B cell (primary cell): ENCODE data around the gene BYSL. TPM values are rescaled to one million over a fixed set of nuclear protein-coding genes. Genes with fewer than 3 reads are reported as not detected.

Source experiments
- ATAC-seq: fragments of 200-7000 bp; cut with Tn5 transposase; one replicate; pipeline ENCODE4 v1.10.0; 2021; ENCODE audit warnings: low read depth, mild to moderate bottlenecking, moderate number of reproducible peaks, moderate library complexity
- CTCF ChIA-PET: fragments of 350-600 bp; sonication (Branson Sonifier 250); formaldehyde crosslinking; loops from one replicate; lab custom pipeline; 2021; ENCODE audit warnings: antibody characterized with exemption, inconsistent platforms; lab: Charles Lee
- POLR2A ChIA-PET: fragments of 350-600 bp; sonication (Branson Sonifier 250); formaldehyde crosslinking; loops from one replicate; lab custom pipeline; 2021; ENCODE audit warnings: antibody characterized with exemption; lab: Charles Lee
- DNase-seq: peaks from one replicate; pipeline ENCODE4 v3.0.0; 2013
- H2AFZ ChIP-seq: 2 replicates; pipeline ENCODE4 v1.6.1; 2012; ENCODE audit warnings: mild to moderate bottlenecking, low read depth, low read length; ENCODE audit not compliant: insufficient read depth, poor library complexity, severe bottlenecking
- H3K27ac ChIP-seq, 2 donors: 1 replicate in 1 of 2; 2 replicates in 1 of 2; pipeline ENCODE4 v1.5.1; 2012 to 2013; ENCODE audit warnings: low read length in 2 of 2, mild to moderate bottlenecking in 2 of 2, moderate library complexity in 1 of 2
- H3K27me3 ChIP-seq, 4 experiments: fragments of 200-600 bp in 1 of 4; sonication (generic) in 1 of 4; replicated peaks in 1 of 4; 1 replicate in 2 of 4; 2 replicates in 2 of 4; pipeline versions ENCODE4 v1.6.1 to v1.7.0; 2013 to 2016; ENCODE audit warnings: low read length in 3 of 4, mild to moderate bottlenecking in 2 of 4, mixed read lengths in 1 of 4, moderate library complexity in 1 of 4; ENCODE audit not compliant: insufficient read depth in 4 of 4, control insufficient read depth in 3 of 4; ENCODE audit errors: control extremely low read depth in 1 of 4
- H3K36me3 ChIP-seq, 2 experiments: replicated peaks in 1 of 2; 1 replicate in 1 of 2; 2 replicates in 1 of 2; pipeline versions ENCODE4 v1.6.1 to v1.7.1; 2013; ENCODE audit warnings: low read length in 1 of 2; ENCODE audit not compliant: insufficient read depth in 2 of 2, control insufficient read depth in 1 of 2; ENCODE audit errors: control extremely low read depth in 1 of 2, extremely low read depth in 1 of 2
- H3K4me1 ChIP-seq, 2 donors: fragments of 200-600 bp in 1 of 2; sonication (generic) in 1 of 2; 1 replicate in 1 of 2; 2 replicates in 1 of 2; pipeline versions ENCODE4 v1.5.1 to v1.6.1; 2013 to 2017; ENCODE audit warnings: low read length in 2 of 2; ENCODE audit not compliant: control insufficient read depth in 2 of 2, insufficient read depth in 2 of 2
- H3K4me2 ChIP-seq: replicated peaks from 2 replicates; pipeline ENCODE3; 2012; ENCODE audit warnings: mild to moderate bottlenecking, low read depth, low read length; ENCODE audit not compliant: poor library complexity, severe bottlenecking
- H3K4me3 ChIP-seq, 5 experiments: fragments of 200-600 bp in 1 of 5; sonication (generic) in 1 of 5; 1 replicate in 3 of 5; 2 replicates in 2 of 5; pipeline versions ENCODE4 v1.5.1 to v1.7.0; 2011 to 2016; ENCODE audit warnings: low read length in 4 of 5, mild to moderate bottlenecking in 4 of 5, low read depth in 2 of 5, control low read depth in 1 of 5, moderate library complexity in 1 of 5; ENCODE audit not compliant: insufficient read depth in 1 of 5; ENCODE audit errors: control extremely low read depth in 1 of 5, extremely low read depth in 1 of 5
- H3K79me2 ChIP-seq: fragments of 200-600 bp; sonication (generic); one replicate; pipeline ENCODE4 v1.6.0; 2016; ENCODE audit warnings: low read length; ENCODE audit not compliant: control insufficient read depth, insufficient read depth
- H3K9ac ChIP-seq: fragments of 200-600 bp; sonication (generic); 2 replicates; pipeline ENCODE4 v1.6.1; 2017; ENCODE audit warnings: mild to moderate bottlenecking, low read length, moderate library complexity
- H3K9me3 ChIP-seq, 3 donors: one replicate each; pipeline versions ENCODE4 v1.6.1 to v1.7.1; 2013; ENCODE audit warnings: low read length in 2 of 3; ENCODE audit not compliant: control insufficient read depth in 2 of 3, insufficient read depth in 1 of 3; ENCODE audit errors: control extremely low read depth in 1 of 3
- H4K20me1 ChIP-seq: 2 replicates; pipeline ENCODE4 v1.6.0; 2012; ENCODE audit warnings: mild to moderate bottlenecking, low read length; ENCODE audit not compliant: insufficient read depth, control insufficient read depth, poor library complexity, severe bottlenecking
- H3K27ac Mint-ChIP-seq: one replicate; pipeline ENCODE4 v1.8.0; 2021; ENCODE audit warnings: mixed read lengths
- H3K27me3 Mint-ChIP-seq: one replicate; pipeline ENCODE4 v1.8.0; 2021; ENCODE audit warnings: mixed read lengths
- H3K4me1 Mint-ChIP-seq: one replicate; pipeline ENCODE4 v1.8.0; 2021; ENCODE audit warnings: mixed read lengths
- H3K4me3 Mint-ChIP-seq: one replicate; pipeline ENCODE4 v1.8.0; 2021; ENCODE audit warnings: mixed read lengths
- H3K9me3 Mint-ChIP-seq: one replicate; pipeline ENCODE4 v1.8.0; 2022; ENCODE audit warnings: mixed read lengths; ENCODE audit not compliant: insufficient read depth
- CTCF ChIP-seq: fragments of 200-600 bp; IDR thresholded peaks from one replicate; pipeline ENCODE4 v1.8.0; 2022; ENCODE audit warnings: antibody characterized with exemption, mild to moderate bottlenecking
- EZH2 ChIP-seq: IDR thresholded peaks from 2 replicates; pipeline ENCODE4 v1.6.1; 2012; ENCODE audit warnings: borderline replicate concordance, low read depth, mild to moderate bottlenecking, moderate library complexity, low read length; ENCODE audit not compliant: insufficient read depth, poor library complexity, severe bottlenecking
- WGBS: methylation state at CpG from one replicate; pipeline ENCODE4 v1.1.5; 2013; ENCODE audit warnings: missing lambda C conversion rate; ENCODE audit not compliant: insufficient coverage; 5-methylcytosine and 5-hydroxymethylcytosine counted together
- intact Hi-C: fragments of 100-400 bp; cut with micrococcal nuclease; formaldehyde crosslinking; loops from one replicate; pipeline ENCODE4 v1.10.0; 2022
- polyA plus RNA-seq: library from polyadenylated mRNA; depleted of rRNA; stranded (reverse); fragments of >200 nt; gene quantifications from 2 replicates; pipeline ENCODE4 v1.2.3, GENCODE V29; 2012
- total RNA-seq, 2 donors: library from RNA; stranded (reverse); fragments of 120-200 nt in 1 of 2; gene quantifications; 1 replicate in 1 of 2; 2 replicates in 1 of 2; pipeline versions ENCODE4 v1.2.3 to v1.2.4, GENCODE V29; 2013 to 2022

Gene BYSL
- total and polyA plus RNA-seq, 2 donors (not counting 1 experiment from before 2014, with no cell fraction given): 6.0 to 11.1 TPM

- Mint-ChIP-seq H3K9me3 (no peaks in the 10 kb centered on the region), H3K27me3 (no peaks in the 10 kb centered on the region), H3K27ac (no peak overlapping the region), H3K4me1 (peaks cover 15% of the 10 kb centered on the region), H3K4me3 (no peak overlapping the region)
- TF ChIP-seq CTCF (no peak), EZH2 (no peak)
- Histone ChIP-seq H3K4me3 (no peak overlapping the region), H3K27me3 (no peaks in the 10 kb centered on the region), H3K9me3 (no peaks in the 10 kb centered on the region), H3K36me3 (peaks cover 0 to 31% of the 10 kb centered on the region in 2 experiments), H3K4me1 (no peaks in the 10 kb centered on the region), H3K9ac (no peak overlapping the region), H2AFZ (no peak overlapping the region), H3K79me2 (peaks cover 78% of the 10 kb centered on the region), H3K27ac (no peak overlapping the region), H3K4me2 (no peak overlapping the region), H4K20me1 (peaks cover 4% of the 10 kb centered on the region)
- CTCF ChIA-PET: interaction anchor here (0.7 to 1.7 kb wide), 2 partner anchors 9 to 130 kb away, joined by 4 read pairs; no protein-coding TSS in a partner anchor
- POLR2A ChIA-PET: no interaction called here
- DNase-seq: no peak
- WGBS: no CpG with 5 or more reads among the region's 2 CpGs
- intact Hi-C loops: no loop called here
- no peak for ATAC-seq
Measured at GRCh38 chr6:41914343-41914742, 7.0 kb upstream of the BYSL start.

GRCh38 chr6:41914869-41915530 lies 6.3 kb upstream of the BYSL start:
- Histone ChIP-seq H3K9me3 (no peaks in the 10 kb centered on the region), H3K27ac (no peak overlapping the region), H3K79me2 (peaks cover 79% of the 10 kb centered on the region), H3K27me3 (no peaks in the 10 kb centered on the region), H4K20me1 (peaks cover 4% of the 10 kb centered on the region), H3K4me3 (no peak overlapping the region), H3K36me3 (peaks cover 0 to 28% of the 10 kb centered on the region in 2 experiments), H3K4me1 (peaks cover 4 to 5% of the 10 kb centered on the region in 2 donors), H3K9ac (no peak overlapping the region), H3K4me2 (no peak overlapping the region), H2AFZ (no peak overlapping the region)
- ChIA-PET CTCF (interaction anchor here (0.7 to 2.7 kb wide), 3 partner anchors 10 to 129 kb away, joined by 4 to 11 read pairs (median 4); no protein-coding TSS in a partner anchor), POLR2A (no interaction called here)
- DNase-seq (no peak), ATAC-seq (no peak)
- no peaks in the 10 kb centered on the region for H3K27me3 Mint-ChIP-seq
- H3K4me3 Mint-ChIP-seq: no peak overlapping the region
- H3K4me1 Mint-ChIP-seq: peaks cover 20% of the 10 kb centered on the region
- no CpG with 5 or more reads among the region's 4 CpGs for WGBS
- no peak overlapping the region for H3K27ac Mint-ChIP-seq
- TF ChIP-seq CTCF (no peak), EZH2 (no peak)
- no peaks in the 10 kb centered on the region for H3K9me3 Mint-ChIP-seq
- intact Hi-C loops: no loop called here
